Breast epithelium (tissue), 4 donors: Measurements from ENCODE around the gene TRNT1. TPM values are rescaled to one million over a fixed set of nuclear protein-coding genes. Genes with fewer than 3 reads are reported as not detected.

ENCODE experiments used
- DNase-seq, 2 donors: peaks; one replicate each; pipeline ENCODE4 v3.0.0-alpha.2; 2019; ENCODE audit warnings: low spot score in 2 of 2
- H3K27ac ChIP-seq, 2 donors: fragments of 200-600 bp; sonication (generic) in 1 of 2; one replicate each; pipeline ENCODE4 v1.5.1; 2016 to 2019; ENCODE audit warnings: mild to moderate bottlenecking in 1 of 2
- H3K27me3 ChIP-seq, 2 donors: fragments of 200-600 bp; sonication (generic) in 1 of 2; one replicate each; pipeline versions ENCODE4 v1.5.1 to v1.6.0; 2017 to 2019; ENCODE audit warnings: control low read depth in 1 of 2, mild to moderate bottlenecking in 1 of 2
- H3K36me3 ChIP-seq: fragments of 200-600 bp; one replicate; pipeline ENCODE4 v1.5.1; 2019
- H3K4me1 ChIP-seq, 2 donors: fragments of 200-600 bp; sonication (generic); one replicate each; pipeline ENCODE4 v1.5.1; 2016 to 2019; ENCODE audit warnings: control low read depth in 1 of 2
- H3K4me3 ChIP-seq, 3 donors: fragments of 200-600 bp; sonication (generic); 1 replicate in 2 of 3; 2 replicates in 1 of 3; pipeline ENCODE4 v1.5.1; 2016 to 2019; ENCODE audit warnings: mild to moderate bottlenecking in 3 of 3, moderate library complexity in 2 of 3
- H3K9me3 ChIP-seq, 2 donors: fragments of 200-600 bp; sonication (generic) in 1 of 2; one replicate each; pipeline ENCODE4 v1.5.1; 2016 to 2019; ENCODE audit warnings: control low read depth in 1 of 2
- CTCF ChIP-seq, 3 donors: fragments of 450-650 bp; IDR thresholded peaks; one replicate each; pipeline ENCODE4 v1.5.1; 2016 to 2017; ENCODE audit warnings: antibody characterized with exemption in 3 of 3, mild to moderate bottlenecking in 3 of 3, moderate library complexity in 3 of 3
- POLR2A ChIP-seq: fragments of 450-650 bp; IDR thresholded peaks from one replicate; pipeline ENCODE4 v1.6.1; 2016; ENCODE audit warnings: antibody characterized with exemption, mild to moderate bottlenecking, moderate library complexity
- POLR2AphosphoS5 ChIP-seq, 3 donors: sonication (generic); formaldehyde crosslinking; IDR thresholded peaks; one replicate each; pipeline ENCODE4 v1.6.1; 2017; ENCODE audit warnings: antibody characterized with exemption in 3 of 3
- intact Hi-C: fragments of 100-400 bp; cut with DNase I; formaldehyde crosslinking; loops from one replicate; pipeline ENCODE4 v1.15.1; 2023; ENCODE audit warnings: low total_unique reads
- total RNA-seq, 3 donors: library from RNA; depleted of rRNA; stranded (reverse); fragments of >200 nt; gene quantifications; one replicate each; pipeline ENCODE4 v1.1.0, GENCODE V29; 2016

TRNT1 gene
- total RNA-seq, 3 donors from 2014 or later, result 16.0 to 24.0 (median 19.0) TPM

- Histone ChIP-seq H3K27ac (no peak overlapping the region), H3K9me3 (peaks cover 7 to 10% of the 10 kb centered on the region in 2 donors), H3K36me3 (no peaks in the 10 kb centered on the region), H3K4me3 (no peak overlapping the region), H3K4me1 (no peaks in the 10 kb centered on the region), H3K27me3 (no peaks in the 10 kb centered on the region)
- TF ChIP-seq CTCF (IDR thresholded peaks at IDR 0.05) (no peak), POLR2A (no peak), POLR2AphosphoS5 (IDR thresholded peaks at IDR 0.05) (no peak)
- DNase-seq, result no peak
- intact Hi-C loops, result no loop called here
Measured at GRCh38 chr3:3189102-3189727, 62.5 kb downstream of the TRNT1 start.

GRCh38 chr3:3189961-3190360 lies 63.2 kb downstream of the TRNT1 start:
- Histone ChIP-seq H3K4me1 (no peaks in the 10 kb centered on the region), H3K27ac (no peak overlapping the region), H3K9me3 (peaks cover 7 to 10% of the 10 kb centered on the region in 2 donors), H3K36me3 (no peaks in the 10 kb centered on the region), H3K4me3 (no peak overlapping the region), H3K27me3 (no peaks in the 10 kb centered on the region)
- TF ChIP-seq POLR2A (no peak), CTCF (IDR thresholded peaks at IDR 0.05) (no peak), POLR2AphosphoS5 (IDR thresholded peaks at IDR 0.05) (no peak)
- DNase-seq, result no peak
- intact Hi-C loops, result no loop called here

- no peaks in the 10 kb centered on the region for H3K36me3 ChIP-seq
- intact Hi-C loops, result no loop called here
- TF ChIP-seq CTCF (IDR thresholded peaks at IDR 0.05), result no peak
- no peak for TF ChIP-seq POLR2A
- no peak for TF ChIP-seq POLR2AphosphoS5 (IDR thresholded peaks at IDR 0.05)
- peaks cover 3% of the 10 kb centered on the region in 2 donors for H3K9me3 ChIP-seq
- no peak overlapping the region for H3K4me3 ChIP-seq
- DNase-seq, result no peak
- no peaks in the 10 kb centered on the region for H3K27me3 ChIP-seq
- H3K4me1 ChIP-seq, result no peaks in the 10 kb centered on the region
- no peak overlapping the region for H3K27ac ChIP-seq
Measured at GRCh38 chr3:3191675-3192285, 65.0 kb downstream of the TRNT1 start.

DNA sequence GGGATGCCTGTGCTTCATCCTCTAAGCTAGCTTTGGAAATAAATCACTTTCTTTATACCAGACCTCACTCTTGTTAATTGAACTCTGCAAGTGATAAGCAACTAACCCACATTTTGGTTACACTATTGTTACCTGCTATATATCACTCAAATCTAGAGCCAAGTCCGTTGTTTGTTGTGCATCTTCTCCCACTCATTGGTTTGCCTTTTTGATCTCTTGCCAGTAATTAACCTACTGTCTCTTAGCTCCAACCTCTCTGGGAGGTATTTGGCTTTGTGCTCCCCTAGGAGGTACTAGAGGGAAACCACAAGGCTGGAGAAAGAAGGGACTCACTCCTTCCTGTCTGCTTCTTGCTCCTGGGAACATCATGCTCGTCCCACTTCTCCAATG lies 65.5 kb downstream of the TRNT1 start:
- no peaks in the 10 kb centered on the region for H3K36me3 ChIP-seq
- intact Hi-C loops, result no loop called here
- no peak for DNase-seq
- no peak for TF ChIP-seq POLR2AphosphoS5 (IDR thresholded peaks at IDR 0.05)
- no peak for TF ChIP-seq POLR2A
- TF ChIP-seq CTCF (IDR thresholded peaks at IDR 0.05), result no peak
- no peaks in the 10 kb centered on the region for H3K4me1 ChIP-seq
- no peak overlapping the region for H3K27ac ChIP-seq
- no peaks in the 10 kb centered on the region for H3K9me3 ChIP-seq
- no peak overlapping the region for H3K4me3 ChIP-seq
- H3K27me3 ChIP-seq, result no peaks in the 10 kb centered on the region

DNA sequence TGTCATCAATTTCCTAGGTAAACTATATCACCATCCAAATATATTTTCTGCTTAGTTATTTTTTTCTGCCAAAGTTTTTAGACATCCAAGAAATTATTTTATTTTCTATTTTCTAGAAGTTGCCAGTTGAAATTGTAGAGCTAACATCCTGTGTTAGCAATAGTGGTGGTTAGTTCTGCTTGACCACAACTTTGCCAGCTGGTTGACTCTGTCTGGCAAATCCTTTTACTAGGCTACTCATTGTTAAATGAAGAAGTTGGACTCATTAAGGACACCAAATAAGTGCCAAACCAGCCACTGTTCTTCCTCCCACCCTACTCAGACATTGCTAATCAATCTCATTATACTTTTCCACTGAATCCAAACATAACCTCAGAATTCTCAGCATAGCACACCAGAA lies 68.1 kb downstream of the TRNT1 start:
- no peak for TF ChIP-seq POLR2AphosphoS5 (IDR thresholded peaks at IDR 0.05)
- TF ChIP-seq POLR2A, result no peak
- no peak for TF ChIP-seq CTCF (IDR thresholded peaks at IDR 0.05)
- intact Hi-C loops, result no loop called here

More for the DNA sequence above, 68.1 kb downstream of the TRNT1 start:
- no peak overlapping the region for H3K4me3 ChIP-seq
- no peak for DNase-seq
- no peaks in the 10 kb centered on the region for H3K4me1 ChIP-seq
- no peak overlapping the region for H3K27ac ChIP-seq
- no peaks in the 10 kb centered on the region for H3K9me3 ChIP-seq
- no peaks in the 10 kb centered on the region for H3K27me3 ChIP-seq
- no peaks in the 10 kb centered on the region for H3K36me3 ChIP-seq
